ENCODE measurements around the gene DYNLL2. TPM values are rescaled to one million over a fixed set of nuclear protein-coding genes. Genes with fewer than 3 reads are reported as not detected.

Gene DYNLL2
- total and polyA plus RNA-seq, 8 donors, result 36.3 to 70.8 (median 55.4) TPM

- Histone ChIP-seq H3K27me3 (no peaks in the 10 kb centered on the region), H3K36me3 (no peaks in the 10 kb centered on the region), H3K4me3 (no peak overlapping the region), H3K4me1 (no peaks in the 10 kb centered on the region), H3K9me3 (no peaks in the 10 kb centered on the region), H3K27ac (no peak overlapping the region)
- intact Hi-C loops (cut with DNase I), result no loop called here
- no peak for ATAC-seq
- no peak for TF ChIP-seq CTCF (IDR thresholded peaks at IDR 0.05)
- DNase-seq, result no peak
Measured at GRCh38 chr17:58056476-58056875, 26.7 kb upstream of the DYNLL2 start.

- intact Hi-C loops (cut with DNase I), result no loop called here
- no peaks in the 10 kb centered on the region for H3K36me3 ChIP-seq
- H3K4me3 ChIP-seq, result no peak overlapping the region
- no peaks in the 10 kb centered on the region for H3K4me1 ChIP-seq
- no peak for TF ChIP-seq CTCF (IDR thresholded peaks at IDR 0.05)
- H3K9me3 ChIP-seq, result no peaks in the 10 kb centered on the region
- ATAC-seq, result no peak
- no peaks in the 10 kb centered on the region for H3K27me3 ChIP-seq
- peak in 1 of 4 donors; percentile 39 for DNase-seq
- H3K27ac ChIP-seq, result no peak overlapping the region
Measured at GRCh38 chr17:58059141-58059540, 24.1 kb upstream of the DYNLL2 start.

GRCh38 chr17:58060596-58061191 lies 22.5 kb upstream of the DYNLL2 start:
- DNase-seq (peak in 2 of 4 donors; percentile 81 to 91), ATAC-seq (peak; percentile 29)
- intact Hi-C loops (cut with DNase I), result no loop called here
- H3K27ac ChIP-seq, result no peak overlapping the region
- no peak overlapping the region for H3K4me3 ChIP-seq
- TF ChIP-seq CTCF (IDR thresholded peaks at IDR 0.05), result no peak
- H3K36me3 ChIP-seq, result no peaks in the 10 kb centered on the region
- no peaks in the 10 kb centered on the region for H3K27me3 ChIP-seq
- no peaks in the 10 kb centered on the region for H3K9me3 ChIP-seq
- H3K4me1 ChIP-seq, result no peaks in the 10 kb centered on the region

- H3K27me3 ChIP-seq, result no peaks in the 10 kb centered on the region
- no peak for DNase-seq
- no peak for TF ChIP-seq CTCF (IDR thresholded peaks at IDR 0.05)
- intact Hi-C loops (cut with DNase I), result no loop called here
- H3K9me3 ChIP-seq, result no peaks in the 10 kb centered on the region
- no peaks in the 10 kb centered on the region for H3K36me3 ChIP-seq
- no peak overlapping the region for H3K27ac ChIP-seq
- ATAC-seq, result no peak
- no peaks in the 10 kb centered on the region for H3K4me1 ChIP-seq
- no peak overlapping the region for H3K4me3 ChIP-seq
Measured at GRCh38 chr17:58061672-58062071, 21.5 kb upstream of the DYNLL2 start.

- Histone ChIP-seq H3K36me3 (no peaks in the 10 kb centered on the region), H3K9me3 (no peaks in the 10 kb centered on the region), H3K4me3 (no peak overlapping the region), H3K4me1 (no peaks in the 10 kb centered on the region), H3K27ac (no peak overlapping the region), H3K27me3 (peaks cover 2% of the 10 kb centered on the region in 2 donors)
- intact Hi-C loops (cut with DNase I), result no loop called here
- no peak for TF ChIP-seq CTCF (IDR thresholded peaks at IDR 0.05)
- ATAC-seq, result no peak
- DNase-seq, result no peak
Measured at GRCh38 chr17:58065238-58065637, 18.0 kb upstream of the DYNLL2 start.
